Measurements from ENCODE around the gene FAIM2. TPM values are rescaled to one million over a fixed set of nuclear protein-coding genes. Genes with fewer than 3 reads are reported as not detected.

FAIM2 gene
- polyA plus RNA-seq, 1 donor from 2014 or later: 5.3 TPM

DNA sequence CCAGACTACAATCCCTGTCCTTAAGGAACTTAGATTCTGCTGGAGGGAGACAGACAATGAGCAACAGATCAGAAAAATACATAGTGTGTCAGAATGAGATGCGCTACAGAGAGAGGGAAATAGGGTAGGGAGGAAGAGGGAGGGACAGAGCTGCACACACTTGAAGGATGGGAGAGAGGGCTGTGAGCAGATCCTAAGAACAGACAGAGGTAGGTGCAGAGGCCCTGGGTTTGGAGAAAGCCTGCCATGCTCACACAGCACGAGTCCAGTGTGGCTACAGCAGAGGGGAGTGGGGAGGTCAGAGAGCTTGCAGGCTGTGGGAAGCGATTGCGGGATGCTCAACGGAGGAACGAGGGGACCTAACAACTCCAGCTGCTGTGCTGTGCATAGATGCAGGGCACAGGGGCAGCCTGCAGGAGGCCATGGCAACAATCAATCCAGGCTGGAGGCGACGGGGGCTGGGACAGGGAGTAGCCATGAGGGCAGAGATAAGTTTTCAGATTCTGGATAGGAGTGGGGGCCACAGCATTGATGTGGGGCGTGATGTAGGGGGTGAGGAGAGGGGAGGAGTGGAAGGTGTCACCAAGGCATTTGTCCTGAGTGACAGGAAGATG lies 20.7 kb downstream of the FAIM2 start:
- peak overlapping the region; percentile 30 for H2AFZ ChIP-seq (ENCODE audit: low read depth, low read length)
- no peaks in the 10 kb centered on the region for H3K9me2 ChIP-seq (ENCODE audit: insufficient read depth, low read length)
- no peak overlapping the region for H3K4me2 ChIP-seq (ENCODE audit: low read length)
- no peaks in the 10 kb centered on the region for H3K27me3 ChIP-seq (ENCODE audit: insufficient read depth, low read depth, low read length)
- no peaks in the 10 kb centered on the region for H3K79me2 ChIP-seq (replicated peaks; ENCODE audit: insufficient read depth, low read length)
- no peaks in the 10 kb centered on the region for H3K9me3 ChIP-seq (ENCODE audit: low read length)
- H3K36me3 ChIP-seq (ENCODE audit: insufficient read depth, low read length): no peaks in the 10 kb centered on the region
- no peak overlapping the region for H3K4me3 ChIP-seq (ENCODE audit: low read length)
- H3K27ac ChIP-seq (ENCODE audit: low read length): peak overlapping the region; percentile 27
- no peaks in the 10 kb centered on the region for H3F3A ChIP-seq (ENCODE audit: insufficient read depth, low read length, poor library complexity, severe bottlenecking)
- H4K20me1 ChIP-seq (ENCODE audit: insufficient read depth): no peaks in the 10 kb centered on the region
- H3K9ac ChIP-seq (ENCODE audit: low read length): peak overlapping the region; percentile 30
- no peak for TF ChIP-seq EP300 (conservative IDR thresholded peaks at IDR 0.05; ENCODE audit: poor library complexity, severe bottlenecking)
- TF ChIP-seq POLR2AphosphoS5 (IDR thresholded peaks at IDR 0.05): no peak
- TF ChIP-seq, protein P1, sequence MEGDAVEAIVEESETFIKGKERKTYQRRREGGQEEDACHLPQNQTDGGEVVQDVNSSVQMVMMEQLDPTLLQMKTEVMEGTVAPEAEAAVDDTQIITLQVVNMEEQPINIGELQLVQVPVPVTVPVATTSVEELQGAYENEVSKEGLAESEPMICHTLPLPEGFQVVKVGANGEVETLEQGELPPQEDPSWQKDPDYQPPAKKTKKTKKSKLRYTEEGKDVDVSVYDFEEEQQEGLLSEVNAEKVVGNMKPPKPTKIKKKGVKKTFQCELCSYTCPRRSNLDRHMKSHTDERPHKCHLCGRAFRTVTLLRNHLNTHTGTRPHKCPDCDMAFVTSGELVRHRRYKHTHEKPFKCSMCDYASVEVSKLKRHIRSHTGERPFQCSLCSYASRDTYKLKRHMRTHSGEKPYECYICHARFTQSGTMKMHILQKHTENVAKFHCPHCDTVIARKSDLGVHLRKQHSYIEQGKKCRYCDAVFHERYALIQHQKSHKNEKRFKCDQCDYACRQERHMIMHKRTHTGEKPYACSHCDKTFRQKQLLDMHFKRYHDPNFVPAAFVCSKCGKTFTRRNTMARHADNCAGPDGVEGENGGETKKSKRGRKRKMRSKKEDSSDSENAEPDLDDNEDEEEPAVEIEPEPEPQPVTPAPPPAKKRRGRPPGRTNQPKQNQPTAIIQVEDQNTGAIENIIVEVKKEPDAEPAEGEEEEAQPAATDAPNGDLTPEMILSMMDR (IDR thresholded peaks at IDR 0.05; ENCODE audit: poor library complexity, severe bottlenecking): peak; percentile 42
- TF ChIP-seq EZH2 (IDR thresholded peaks at IDR 0.05; ENCODE audit: borderline replicate concordance, insufficient read depth, low read length, poor library complexity, severe bottlenecking): no peak
- no peak for TF ChIP-seq SMC3 (conservative IDR thresholded peaks at IDR 0.05; ENCODE audit: poor library complexity)
- no peak for TF ChIP-seq RAD21 (conservative IDR thresholded peaks at IDR 0.05)
- TF ChIP-seq TAF1 (IDR thresholded peaks at IDR 0.05; ENCODE audit: low read depth): no peak
- TF ChIP-seq MXI1 (conservative IDR thresholded peaks at IDR 0.05; ENCODE audit: poor library complexity, severe bottlenecking): no peak

DNA sequence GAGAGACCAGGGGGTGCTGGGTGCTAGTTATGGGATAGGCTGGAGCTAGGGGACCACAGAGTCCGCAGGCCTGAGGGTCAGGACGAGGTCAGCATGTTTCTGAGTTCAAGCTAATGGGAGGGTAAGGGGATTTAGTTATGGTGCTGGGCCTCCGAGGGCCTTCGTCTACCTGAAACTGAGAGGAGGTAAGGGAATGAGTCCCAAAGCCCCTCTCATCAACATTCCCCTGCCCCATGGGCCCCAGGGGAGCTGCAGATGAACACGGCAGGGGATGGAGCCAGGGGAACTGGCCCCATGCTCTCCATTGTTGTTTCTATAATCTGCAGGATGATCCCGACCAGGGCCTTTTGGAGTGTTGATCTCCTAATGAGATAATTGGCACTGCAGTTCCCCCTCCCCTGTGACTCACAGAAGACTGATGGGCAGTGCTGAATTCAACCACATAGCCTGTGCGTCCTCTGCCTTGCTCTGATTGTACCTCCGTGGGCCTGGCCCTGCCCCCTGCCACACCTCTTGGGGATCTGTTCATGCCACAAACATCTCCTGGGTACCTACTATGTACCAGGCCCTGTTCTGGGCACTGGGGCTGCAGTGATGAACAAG lies 21.4 kb downstream of the FAIM2 start:
- no peak overlapping the region for H3K4me3 ChIP-seq (ENCODE audit: low read length)
- no peak overlapping the region for H3K4me2 ChIP-seq (ENCODE audit: low read length)

More for the DNA sequence above, 21.4 kb downstream of the FAIM2 start:
- Histone ChIP-seq H3F3A (ENCODE audit: insufficient read depth, low read length, poor library complexity, severe bottlenecking) (no peaks in the 10 kb centered on the region), H3K9me2 (ENCODE audit: insufficient read depth, low read length) (no peaks in the 10 kb centered on the region), H3K9ac (ENCODE audit: low read length) (peak overlapping the region; percentile 30), H3K27ac (ENCODE audit: low read length) (peak overlapping the region; percentile 27), H3K27me3 (ENCODE audit: insufficient read depth, low read depth, low read length) (no peaks in the 10 kb centered on the region), H3K9me3 (ENCODE audit: low read length) (no peaks in the 10 kb centered on the region), H4K20me1 (ENCODE audit: insufficient read depth) (no peaks in the 10 kb centered on the region), H2AFZ (ENCODE audit: low read depth, low read length) (no peak overlapping the region), H3K36me3 (ENCODE audit: insufficient read depth, low read length) (no peaks in the 10 kb centered on the region), H3K79me2 (replicated peaks; ENCODE audit: insufficient read depth, low read length) (no peaks in the 10 kb centered on the region)
- TF ChIP-seq POLR2AphosphoS5 (IDR thresholded peaks at IDR 0.05): no peak
- TF ChIP-seq, protein P2, sequence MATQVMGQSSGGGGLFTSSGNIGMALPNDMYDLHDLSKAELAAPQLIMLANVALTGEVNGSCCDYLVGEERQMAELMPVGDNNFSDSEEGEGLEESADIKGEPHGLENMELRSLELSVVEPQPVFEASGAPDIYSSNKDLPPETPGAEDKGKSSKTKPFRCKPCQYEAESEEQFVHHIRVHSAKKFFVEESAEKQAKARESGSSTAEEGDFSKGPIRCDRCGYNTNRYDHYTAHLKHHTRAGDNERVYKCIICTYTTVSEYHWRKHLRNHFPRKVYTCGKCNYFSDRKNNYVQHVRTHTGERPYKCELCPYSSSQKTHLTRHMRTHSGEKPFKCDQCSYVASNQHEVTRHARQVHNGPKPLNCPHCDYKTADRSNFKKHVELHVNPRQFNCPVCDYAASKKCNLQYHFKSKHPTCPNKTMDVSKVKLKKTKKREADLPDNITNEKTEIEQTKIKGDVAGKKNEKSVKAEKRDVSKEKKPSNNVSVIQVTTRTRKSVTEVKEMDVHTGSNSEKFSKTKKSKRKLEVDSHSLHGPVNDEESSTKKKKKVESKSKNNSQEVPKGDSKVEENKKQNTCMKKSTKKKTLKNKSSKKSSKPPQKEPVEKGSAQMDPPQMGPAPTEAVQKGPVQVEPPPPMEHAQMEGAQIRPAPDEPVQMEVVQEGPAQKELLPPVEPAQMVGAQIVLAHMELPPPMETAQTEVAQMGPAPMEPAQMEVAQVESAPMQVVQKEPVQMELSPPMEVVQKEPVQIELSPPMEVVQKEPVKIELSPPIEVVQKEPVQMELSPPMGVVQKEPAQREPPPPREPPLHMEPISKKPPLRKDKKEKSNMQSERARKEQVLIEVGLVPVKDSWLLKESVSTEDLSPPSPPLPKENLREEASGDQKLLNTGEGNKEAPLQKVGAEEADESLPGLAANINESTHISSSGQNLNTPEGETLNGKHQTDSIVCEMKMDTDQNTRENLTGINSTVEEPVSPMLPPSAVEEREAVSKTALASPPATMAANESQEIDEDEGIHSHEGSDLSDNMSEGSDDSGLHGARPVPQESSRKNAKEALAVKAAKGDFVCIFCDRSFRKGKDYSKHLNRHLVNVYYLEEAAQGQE (IDR thresholded peaks at IDR 0.05; ENCODE audit: borderline replicate concordance): no peak
- TF ChIP-seq MXI1 (conservative IDR thresholded peaks at IDR 0.05; ENCODE audit: poor library complexity, severe bottlenecking): no peak
- TF ChIP-seq TAF1 (IDR thresholded peaks at IDR 0.05; ENCODE audit: low read depth): no peak
- TF ChIP-seq SMC3 (conservative IDR thresholded peaks at IDR 0.05; ENCODE audit: poor library complexity): no peak
- no peak for TF ChIP-seq EP300 (conservative IDR thresholded peaks at IDR 0.05; ENCODE audit: poor library complexity, severe bottlenecking)
- no peak for TF ChIP-seq EZH2 (IDR thresholded peaks at IDR 0.05; ENCODE audit: borderline replicate concordance, insufficient read depth, low read length, poor library complexity, severe bottlenecking)
- no peak for TF ChIP-seq RAD21 (conservative IDR thresholded peaks at IDR 0.05)
- TF ChIP-seq, protein P1 (IDR thresholded peaks at IDR 0.05; ENCODE audit: poor library complexity, severe bottlenecking): no peak

All from neural cell (in vitro differentiated cells).